ENCODE measurements around the gene BAG3.
"Not testable (repeated sequence)": the region's sequence is repeated elsewhere in the genome, so short reads cannot be mapped to it uniquely, and the experiment has no call there.

BAG3 gene

GRCh38 chr10:119705434-119705831, 54.3 kb downstream of the BAG3 start:
- no peak for TF ChIP-seq CTCF (conservative IDR thresholded peaks at IDR 0.05; ENCODE audit: low read depth, low read length)
- H3K4me3 ChIP-seq (ENCODE audit: low read depth, low read length), result no peak overlapping the region
- DNase-seq (ENCODE audit: low read depth), result no peak

- no peak for DNase-seq (ENCODE audit: low read depth)
- no peak for TF ChIP-seq CTCF (conservative IDR thresholded peaks at IDR 0.05; ENCODE audit: low read depth, low read length)
- no peak overlapping the region for H3K4me3 ChIP-seq (ENCODE audit: low read depth, low read length)
These were observed 55.5 kb downstream of the BAG3 start for GRCh38 chr10:119706521-119707278.

DNA sequence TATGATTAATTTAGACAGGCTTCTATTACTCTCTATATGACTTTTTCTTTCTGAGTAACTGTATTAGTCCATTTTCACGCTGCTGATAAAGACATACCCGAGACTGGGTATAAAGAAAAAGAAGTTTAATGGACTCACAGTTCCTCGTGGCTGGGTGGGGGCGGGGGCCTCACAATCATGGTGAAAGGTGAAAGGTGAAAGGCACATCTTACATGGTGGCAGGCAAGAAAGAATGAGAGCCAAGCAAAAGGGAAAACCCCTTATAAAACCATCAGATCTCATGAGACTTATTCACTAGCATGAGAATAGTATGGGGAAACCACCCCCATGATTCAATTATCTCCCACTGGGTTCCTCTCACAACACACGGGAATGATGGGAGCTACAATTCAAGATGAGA, 56.2 kb downstream of the BAG3 start:
- H3K4me3 ChIP-seq (ENCODE audit: low read depth, low read length); DNase-seq (ENCODE audit: low read depth): not testable (repeated sequence)

DNA sequence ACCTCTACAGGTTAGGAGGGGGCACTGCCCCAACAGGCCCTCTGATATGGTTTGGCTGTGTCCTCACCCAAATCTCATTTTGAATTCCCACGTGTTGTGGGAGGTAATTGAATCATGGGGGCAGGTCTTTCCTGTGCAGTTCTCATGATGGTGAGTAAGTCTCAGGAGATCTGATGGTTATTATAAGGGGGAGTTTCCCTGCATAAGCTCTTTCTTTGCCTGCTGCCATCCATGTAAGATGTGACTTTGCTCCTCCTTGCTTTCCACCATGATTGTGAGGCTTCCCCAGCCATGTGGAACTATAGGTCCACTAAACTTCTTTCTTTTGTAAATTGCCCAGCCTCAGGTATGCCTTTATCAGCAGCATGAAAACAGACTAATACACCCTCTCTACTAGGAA, 59.8 kb downstream of the BAG3 start:
- DNase-seq (ENCODE audit: low read depth); H3K4me3 ChIP-seq (ENCODE audit: low read depth, low read length): not testable (repeated sequence)

DNA sequence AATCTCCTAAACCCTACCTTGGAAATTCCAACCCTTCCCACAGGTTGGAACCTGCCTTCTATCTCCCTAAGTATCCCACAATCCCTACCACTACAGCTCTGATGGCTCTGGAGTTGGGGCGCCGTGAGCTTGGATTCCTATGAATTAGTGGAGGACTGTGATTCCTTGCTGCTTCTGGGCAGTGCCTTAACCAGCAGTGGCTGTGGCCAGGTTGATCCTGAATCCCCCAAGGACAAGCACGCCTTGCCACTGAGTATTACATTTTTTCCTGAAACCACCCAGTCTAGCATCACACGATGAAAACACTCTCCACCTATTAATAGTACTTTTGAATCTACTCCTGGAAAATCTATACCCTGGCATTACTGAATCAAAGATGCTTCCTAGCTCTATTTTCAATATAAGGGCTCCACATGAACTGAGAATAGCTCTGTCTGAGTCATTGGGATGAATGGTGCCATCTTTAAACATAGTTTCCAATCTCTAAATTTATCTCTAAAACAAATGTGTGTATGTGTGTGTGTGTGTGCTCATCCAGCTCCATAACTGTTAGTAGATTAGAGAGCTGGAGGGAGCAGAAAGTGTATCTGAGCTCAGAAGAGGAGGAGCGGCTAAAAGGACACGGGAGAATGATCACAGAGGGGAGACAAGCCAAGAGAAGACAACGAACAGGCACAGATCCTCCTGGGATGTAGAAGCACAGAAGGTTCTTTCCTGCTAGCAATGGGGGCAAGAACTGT, 62.7 kb downstream of the BAG3 start:
- no peak for TF ChIP-seq CTCF (conservative IDR thresholded peaks at IDR 0.05; ENCODE audit: low read depth, low read length)
- DNase-seq (ENCODE audit: low read depth), result no peak
- H3K4me3 ChIP-seq (ENCODE audit: low read depth, low read length), result no peak overlapping the region

GRCh38 chr10:119714484-119714816, 63.3 kb downstream of the BAG3 start:
- H3K4me3 ChIP-seq (ENCODE audit: low read depth, low read length), result no peak overlapping the region
- no peak for TF ChIP-seq CTCF (conservative IDR thresholded peaks at IDR 0.05; ENCODE audit: low read depth, low read length)
- no peak for DNase-seq (ENCODE audit: low read depth)

- H3K4me3 ChIP-seq (ENCODE audit: low read depth, low read length), result no peak overlapping the region
- DNase-seq (ENCODE audit: low read depth), result no peak
- no peak for TF ChIP-seq CTCF (conservative IDR thresholded peaks at IDR 0.05; ENCODE audit: low read depth, low read length)
These were observed 64.7 kb downstream of the BAG3 start for GRCh38 chr10:119715628-119716505.
